ENCODE results near the gene SLC35F5.

- no peak for TF ChIP-seq CTCF (IDR thresholded peaks at IDR 0.05)
- no peak for TF ChIP-seq POLR2A (IDR thresholded peaks at IDR 0.05)
These were observed 8.8 kb upstream of the SLC35F5 start for GRCh38 chr2:113765276-113765675.

Data from thyroid gland (tissue), 4 donors.